ENCODE results near the gene HORMAD2. TPM values are rescaled to one million over a fixed set of nuclear protein-coding genes. Genes with fewer than 3 reads are reported as not detected.
"Not testable (repeated sequence)": the region's sequence is repeated elsewhere in the genome, so short reads cannot be mapped to it uniquely, and the experiment has no call there.

Gene HORMAD2
- total RNA-seq, 1 experiment from 2014 or later, result not detected

- DNase-seq (ENCODE audit: low spot score), result no peak
These were observed 110.3 kb downstream of the HORMAD2 start for GRCh38 chr22:30190574-30190973.

- DNase-seq (ENCODE audit: low spot score), result no peak
These were observed 110.9 kb downstream of the HORMAD2 start for GRCh38 chr22:30191040-30191701.

- no peak for DNase-seq (ENCODE audit: low spot score)
These were observed 112.2 kb downstream of the HORMAD2 start for GRCh38 chr22:30192427-30192826.

DNA sequence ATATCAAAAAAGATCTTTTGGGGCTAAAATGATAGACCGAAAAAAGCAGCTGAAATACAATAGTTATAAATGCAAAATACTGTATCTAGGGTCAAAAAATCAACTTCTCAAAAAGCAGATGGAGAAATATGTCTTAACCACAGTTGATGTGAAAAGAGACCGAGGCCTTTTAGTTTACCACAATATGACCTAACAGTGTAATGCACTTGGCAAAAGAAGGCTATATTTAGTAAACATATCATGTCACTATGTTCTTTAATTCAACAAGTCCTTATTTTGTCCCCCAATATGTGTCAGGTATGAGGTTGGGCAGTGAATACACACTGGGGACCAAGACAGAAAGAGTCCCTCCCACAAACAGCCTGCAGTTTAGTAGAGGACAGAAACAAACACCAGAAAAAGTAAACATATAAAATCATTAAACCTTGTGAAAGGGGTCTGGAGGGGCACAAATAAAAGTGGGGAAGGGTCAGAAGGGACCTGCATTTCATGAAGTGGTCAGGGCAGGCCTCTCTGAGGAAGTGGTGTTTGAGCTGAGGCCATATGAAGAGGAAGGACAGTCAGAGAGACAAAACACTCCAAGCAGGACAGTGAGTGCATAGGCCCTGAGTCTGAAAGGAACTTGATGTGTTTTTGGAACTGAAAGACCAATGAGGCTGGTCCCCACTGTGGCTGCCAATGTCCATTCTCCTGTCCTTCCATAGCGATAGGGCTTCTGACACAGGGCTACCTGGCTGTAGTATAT, 112.9 kb downstream of the HORMAD2 start:
- no peak for DNase-seq (ENCODE audit: low spot score)

DNA sequence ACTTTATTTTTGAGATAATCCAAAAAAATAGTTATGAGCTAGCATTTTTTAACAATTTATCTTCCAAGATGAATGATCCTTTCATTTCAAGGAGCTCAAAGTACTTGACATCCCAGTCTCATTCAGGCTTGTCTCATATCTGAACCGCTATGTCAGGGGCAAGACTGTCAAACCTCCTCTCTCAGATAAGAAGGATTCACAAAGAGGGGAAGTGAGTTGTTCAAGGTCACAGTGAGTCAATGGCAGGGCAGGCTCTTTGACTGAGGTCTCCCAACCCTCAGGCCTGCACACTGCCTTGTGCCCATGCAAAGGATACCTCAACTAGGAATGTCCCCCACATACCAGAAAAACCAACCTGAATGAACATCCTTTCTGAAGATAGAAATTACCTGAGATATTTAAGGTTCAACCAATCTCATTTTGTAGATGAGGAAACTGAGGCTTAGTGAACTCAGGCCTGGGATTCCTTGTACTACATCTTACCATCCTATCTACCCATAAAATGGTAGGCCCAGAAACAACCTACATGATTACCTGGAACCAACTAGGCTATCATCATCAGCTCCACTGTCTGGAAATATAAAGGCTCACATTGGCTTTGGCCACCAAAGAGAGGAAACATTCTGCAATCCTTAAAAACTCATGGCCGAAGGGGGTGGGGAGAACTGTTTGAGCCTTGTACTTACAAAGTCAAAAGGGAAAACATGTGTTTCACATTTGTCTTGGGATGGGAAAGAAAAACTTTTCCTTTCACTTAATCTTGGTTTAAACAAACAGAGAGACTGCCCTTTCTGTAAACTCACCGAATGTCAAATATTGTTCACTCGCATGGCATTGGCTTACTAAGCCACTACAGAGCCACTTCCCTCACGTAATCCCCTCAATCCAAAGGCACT, 115.2 kb downstream of the HORMAD2 start:
- DNase-seq (ENCODE audit: low spot score), result no peak

DNA sequence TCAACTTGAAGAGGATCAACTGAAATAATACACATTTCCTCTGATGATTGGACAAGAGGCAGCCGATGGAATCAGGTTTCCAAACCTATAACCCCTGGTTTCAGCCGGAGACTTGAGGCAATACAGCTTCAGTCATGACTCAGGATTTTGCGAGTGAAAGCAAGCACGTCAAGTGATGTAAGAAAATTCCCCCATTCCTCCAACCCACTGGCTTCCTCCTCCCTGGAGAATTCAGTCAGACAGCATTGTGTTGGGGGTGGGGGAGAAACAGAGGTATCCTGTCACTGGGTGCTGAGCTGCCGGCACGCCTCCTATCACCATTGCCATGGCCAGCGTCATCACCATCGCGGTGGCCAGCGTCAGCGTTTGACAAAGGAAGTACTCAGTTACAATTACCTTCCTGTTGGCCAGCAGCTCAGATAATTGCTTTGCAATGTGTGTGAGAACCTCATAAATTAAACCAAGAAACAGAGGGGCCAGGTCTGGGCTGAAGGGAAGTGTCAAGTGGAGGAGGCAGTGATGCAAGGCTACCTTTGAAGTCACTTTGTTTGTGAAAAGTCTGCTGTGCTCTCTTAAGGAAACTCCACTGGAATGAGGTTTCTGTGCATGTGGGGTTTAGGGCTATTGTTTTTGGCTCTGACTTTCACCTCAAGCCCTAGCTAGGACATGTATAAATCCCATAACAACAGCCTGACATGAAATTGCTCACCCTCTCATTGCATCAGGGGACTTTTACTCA, 116.0 kb downstream of the HORMAD2 start:
- peak; percentile 86 for DNase-seq (ENCODE audit: low spot score)

GRCh38 chr22:30196880-30197336, 116.6 kb downstream of the HORMAD2 start:
- DNase-seq (ENCODE audit: low spot score), result no peak

- DNase-seq (ENCODE audit: low spot score), result no peak
These were observed 117.1 kb downstream of the HORMAD2 start for GRCh38 chr22:30197389-30197788.

DNA sequence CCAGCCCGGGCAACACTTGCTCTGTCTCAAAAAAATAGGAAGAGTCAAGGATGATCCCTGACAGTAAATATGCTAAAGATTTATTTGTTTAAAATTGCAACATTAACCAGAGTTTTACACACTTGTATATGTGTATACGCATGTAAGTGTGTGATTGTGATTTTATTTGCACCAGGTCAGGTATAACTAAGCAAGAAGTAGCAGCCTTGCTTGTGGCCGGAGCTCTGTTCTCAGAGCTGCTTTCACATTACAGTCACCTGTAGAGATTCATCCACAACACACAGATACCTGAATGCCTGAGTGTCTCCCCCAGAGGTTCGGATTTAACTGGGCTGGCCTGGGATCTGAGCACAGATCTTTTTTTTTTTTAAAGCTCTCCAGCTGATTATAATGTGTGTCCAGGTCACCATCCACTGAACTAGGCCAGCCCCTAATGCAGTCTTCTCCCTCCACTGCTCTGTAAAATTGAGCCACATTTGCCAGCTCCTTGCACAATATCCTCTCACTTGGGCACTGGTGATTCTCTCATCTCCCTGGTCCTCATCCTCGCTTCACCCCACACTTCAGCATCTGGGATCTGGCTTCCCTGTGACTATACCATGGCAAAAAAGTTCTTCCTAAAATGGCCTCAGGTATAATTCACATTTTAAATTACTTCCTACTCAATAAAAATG, 118.0 kb downstream of the HORMAD2 start:
- DNase-seq (ENCODE audit: low spot score), result no peak

GRCh38 chr22:30198921-30199320, 118.7 kb downstream of the HORMAD2 start:
- DNase-seq (ENCODE audit: low spot score), result no peak

GRCh38 chr22:30200905-30201304, 120.6 kb downstream of the HORMAD2 start:
- DNase-seq (ENCODE audit: low spot score), result not testable (repeated sequence)

- DNase-seq (ENCODE audit: low spot score), result no peak
These were observed 121.7 kb downstream of the HORMAD2 start for GRCh38 chr22:30201945-30202344.

- peak; percentile 76 for DNase-seq (ENCODE audit: low spot score)
These were observed 122.3 kb downstream of the HORMAD2 start for GRCh38 chr22:30202531-30203006.

DNA sequence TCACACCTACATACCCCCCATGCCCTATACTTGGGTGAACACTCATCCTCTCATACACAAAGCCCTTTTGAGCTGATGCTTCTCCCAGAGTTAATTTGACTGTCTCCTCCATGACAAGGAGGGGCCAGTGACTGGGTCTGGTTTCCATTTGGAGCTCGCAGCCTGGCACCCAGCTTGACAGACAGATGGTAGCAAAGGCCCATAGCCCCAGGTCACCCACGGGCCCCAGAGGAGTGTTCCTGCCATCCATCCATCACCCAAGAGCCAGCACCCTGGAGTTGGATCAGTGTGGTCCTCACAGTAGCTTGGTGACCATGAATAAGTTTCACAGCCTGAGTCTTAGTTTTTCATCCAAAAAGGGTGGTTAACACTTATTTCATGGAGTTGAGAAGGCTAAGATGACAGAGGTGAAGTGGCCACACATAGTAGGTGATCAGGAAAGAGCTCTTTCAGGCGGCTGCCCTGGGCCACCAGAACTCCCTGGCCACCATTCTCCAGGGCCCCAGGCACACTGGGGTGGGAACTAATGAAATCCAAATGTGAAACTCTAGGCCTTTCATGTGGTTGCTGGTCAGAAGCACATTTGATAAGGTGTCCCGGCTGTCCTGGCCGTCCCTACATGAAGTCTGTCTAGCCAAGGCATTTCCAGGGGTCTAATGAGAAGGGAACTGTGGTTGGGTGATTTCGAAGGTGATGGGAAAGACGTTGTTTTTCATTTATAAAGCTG, 123.9 kb downstream of the HORMAD2 start:
- DNase-seq (ENCODE audit: low spot score), result no peak

DNA sequence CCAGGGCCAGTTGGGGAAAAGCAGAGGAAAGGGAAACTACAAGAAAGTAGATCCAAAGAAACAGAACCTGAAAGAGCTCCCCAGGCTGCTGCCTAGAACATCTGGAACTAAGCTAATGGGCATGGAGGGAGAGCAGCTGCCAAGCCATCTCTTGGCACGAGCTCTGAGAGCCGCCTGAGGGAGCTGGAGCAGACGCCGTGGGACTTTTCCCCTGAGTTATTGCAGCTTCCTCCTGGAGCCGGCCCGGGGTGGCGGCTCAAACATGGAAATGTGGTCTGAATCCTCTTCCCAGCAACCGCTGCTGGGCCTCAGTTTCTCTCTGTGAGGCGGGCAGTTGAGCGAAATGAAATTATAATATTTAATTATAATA, 124.5 kb downstream of the HORMAD2 start:
- no peak for DNase-seq (ENCODE audit: low spot score)

DNA sequence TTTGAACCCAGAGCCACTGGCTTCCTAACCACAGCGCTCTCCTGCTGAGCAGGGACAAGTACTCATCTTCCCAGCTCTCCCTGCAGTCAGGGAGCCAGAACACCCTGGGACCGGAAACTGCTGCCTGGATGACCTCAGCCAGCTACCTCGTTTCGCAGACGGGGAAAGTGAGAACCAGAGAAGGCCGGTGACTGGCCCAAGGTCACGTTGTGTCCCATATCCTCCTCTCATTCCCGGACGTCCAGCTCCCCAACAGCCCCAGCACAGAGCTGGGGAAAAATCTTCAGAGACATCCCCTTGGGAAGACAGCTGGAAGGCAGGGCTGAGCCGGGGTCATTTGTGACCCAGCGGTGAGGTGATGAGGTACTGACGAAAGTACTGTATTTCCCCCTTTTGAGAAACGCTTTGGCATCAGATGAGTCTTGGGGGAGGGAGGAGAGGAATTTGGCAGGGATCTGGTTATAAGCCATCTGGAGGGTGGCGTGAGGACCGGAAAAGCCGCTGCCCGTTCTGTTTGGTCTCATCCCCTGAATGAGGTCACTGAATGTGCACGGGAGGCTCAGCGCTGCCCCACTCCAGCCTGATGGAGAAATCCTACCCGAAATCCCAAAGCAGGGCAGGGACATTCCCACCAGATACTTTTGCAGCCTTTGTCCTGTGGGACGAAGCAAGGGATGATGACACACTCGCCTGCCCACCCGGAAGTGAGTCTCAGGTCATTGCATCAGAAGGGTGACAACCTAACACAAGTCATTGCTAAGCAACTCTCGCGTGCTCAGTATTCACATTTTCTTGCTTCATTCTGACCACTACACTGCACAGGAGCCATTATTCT, 125.2 kb downstream of the HORMAD2 start:
- no peak for DNase-seq (ENCODE audit: low spot score)

GRCh38 chr22:30206944-30207343, 126.7 kb downstream of the HORMAD2 start:
- DNase-seq (ENCODE audit: low spot score), result peak; percentile 76

- peak; percentile 70 for DNase-seq (ENCODE audit: low spot score)
These were observed 128.7 kb downstream of the HORMAD2 start for GRCh38 chr22:30208631-30209603.
